ENCODE measurements around the gene TGFB1I1.

GRCh38 chr16:31423241-31423640 is 48.7 kb upstream of the TGFB1I1 start:
- no peak for TF ChIP-seq POLR2A (IDR thresholded peaks at IDR 0.05)
- no peak for TF ChIP-seq CTCF (IDR thresholded peaks at IDR 0.05)

Measured in lower leg skin (tissue), 3 donors.